ENCODE measurements around the gene VPS13D.

GRCh38 chr1:12336413-12336812 is 106.6 kb downstream of the VPS13D start:
- TF ChIP-seq CTCF (conservative IDR thresholded peaks at IDR 0.05; ENCODE audit: low read depth, low read length) (no peak), EZH2 (IDR thresholded peaks at IDR 0.05; ENCODE audit: low read length, unreplicated experiment) (no peak)

Measured in PC-3 (cell line).